GM12873 (cell line): ENCODE measurements around the gene RACGAP1.

ENCODE experiments used
- CTCF ChIP-seq: IDR thresholded peaks from 2 replicates; pipeline ENCODE4 v1.5.1; 2012; ENCODE audit warnings: low read depth, mild to moderate bottlenecking, moderate library complexity, low read length, control low read depth; ENCODE audit not compliant: insufficient read depth; ENCODE audit errors: missing control alignments

The RACGAP1 gene

GRCh38 chr12:50006754-50007442 is 18.4 kb downstream of the RACGAP1 start:
- no peak for TF ChIP-seq CTCF

- no peak for TF ChIP-seq CTCF
These were observed 19.0 kb downstream of the RACGAP1 start for GRCh38 chr12:50006280-50006679.

- no peak for TF ChIP-seq CTCF
These were observed 20.1 kb downstream of the RACGAP1 start for GRCh38 chr12:50005175-50005574.

- no peak for TF ChIP-seq CTCF
These were observed 20.6 kb downstream of the RACGAP1 start for GRCh38 chr12:50004696-50005095.

GRCh38 chr12:50003595-50003994 is 21.7 kb downstream of the RACGAP1 start:
- TF ChIP-seq CTCF: no peak

GRCh38 chr12:49998453-49998852 is 26.8 kb downstream of the RACGAP1 start:
- no peak for TF ChIP-seq CTCF

- no peak for TF ChIP-seq CTCF
These were observed 35.0 kb downstream of the RACGAP1 start for GRCh38 chr12:49990273-49990672.
